Activated CD8-positive, alpha-beta memory T cell treated with anti-CD3 and anti-CD28 coated beads, Interleukin-2, amount 50 U/mL, for 24 hours (primary cell): ENCODE data around the gene RPTN.

Experiments used
- DNase-seq: peaks from one replicate; pipeline ENCODE4 v3.0.0-alpha.2; 2020; ENCODE audit errors: extremely low read depth

The RPTN gene

DNA sequence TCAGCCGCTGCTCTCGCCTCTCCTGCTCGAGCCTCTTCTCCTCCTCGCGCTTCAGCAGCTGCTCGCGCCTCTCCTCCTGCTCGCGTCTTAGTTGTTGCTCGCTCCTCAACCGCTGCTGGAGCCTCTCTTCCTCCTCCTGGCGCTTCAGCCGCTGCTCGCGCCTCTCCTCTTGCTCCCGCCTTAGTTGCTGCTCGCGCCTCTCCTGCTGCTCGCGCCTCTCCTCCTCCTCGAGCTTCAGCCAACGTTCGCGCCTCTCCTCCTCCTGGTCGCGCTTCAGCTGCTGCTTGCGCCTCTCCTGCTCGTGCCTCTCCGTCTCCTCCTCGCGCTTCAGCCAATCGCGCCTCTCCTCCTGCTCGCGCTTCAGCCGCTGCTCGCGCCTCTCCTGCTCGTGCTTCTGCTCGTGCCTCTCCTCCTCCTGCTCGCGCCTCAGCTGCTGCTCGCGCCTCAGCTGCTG is 47.5 kb downstream of the RPTN start:
- no peak for DNase-seq

DNA sequence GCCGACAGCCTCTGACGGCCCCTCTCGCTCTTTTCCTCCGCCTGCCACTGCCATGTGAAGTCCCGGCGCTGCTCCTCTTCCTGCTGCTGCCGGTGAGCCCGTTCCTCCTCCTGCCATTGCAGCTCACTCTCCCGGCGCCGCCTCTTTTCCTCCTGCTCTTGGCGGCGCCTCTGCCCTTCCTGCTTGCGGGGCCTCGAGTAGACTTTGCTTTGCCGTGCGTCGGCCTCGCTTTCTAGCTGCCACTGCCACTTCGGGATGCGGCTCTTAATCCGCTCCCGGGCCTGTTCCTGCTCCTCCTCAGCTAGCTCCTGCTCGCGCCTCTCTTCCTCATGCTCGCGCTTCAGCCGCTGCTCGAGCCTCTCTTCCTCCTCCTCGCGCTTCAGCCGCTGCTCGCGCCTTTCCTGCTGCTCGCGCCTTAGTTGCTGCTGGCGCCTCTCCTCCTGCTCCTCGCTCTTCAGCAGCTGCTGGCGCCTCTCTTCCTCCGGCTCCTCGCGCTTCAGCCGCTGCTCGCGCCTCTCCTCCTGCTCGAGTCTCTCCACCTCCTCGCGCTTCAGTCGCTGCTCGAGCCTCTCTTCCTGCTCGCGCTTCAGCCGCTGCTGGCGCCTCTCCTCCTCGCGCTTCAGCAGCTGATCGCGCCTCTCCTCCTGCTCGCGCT is 48.0 kb downstream of the RPTN start:
- DNase-seq, result no peak

DNA sequence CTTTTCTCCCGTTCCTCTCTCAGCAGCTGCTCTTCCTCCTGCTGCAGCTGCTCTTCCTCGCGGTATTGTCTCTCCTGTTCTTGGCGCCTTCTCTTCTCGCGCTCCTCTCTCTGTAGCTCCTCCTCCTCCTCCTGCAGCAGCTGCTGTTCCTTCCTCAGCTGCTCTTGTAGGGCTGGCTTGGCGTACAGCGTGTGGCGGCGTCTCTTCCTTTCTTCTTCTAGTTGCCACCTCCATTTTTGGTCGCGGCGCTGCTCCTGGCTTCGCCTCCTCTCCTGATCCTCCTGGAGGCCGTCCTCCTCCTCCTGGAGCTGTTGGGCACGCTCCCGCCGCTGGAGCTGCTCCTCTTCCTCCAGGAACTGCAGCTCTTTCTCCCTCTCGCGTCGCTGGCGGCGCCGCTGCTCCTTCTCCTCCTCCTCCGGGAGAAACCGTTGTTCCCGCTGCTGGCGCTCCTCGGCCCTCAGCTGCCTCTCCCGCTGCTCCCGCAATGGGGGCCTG is 48.6 kb downstream of the RPTN start:
- no peak for DNase-seq

DNA sequence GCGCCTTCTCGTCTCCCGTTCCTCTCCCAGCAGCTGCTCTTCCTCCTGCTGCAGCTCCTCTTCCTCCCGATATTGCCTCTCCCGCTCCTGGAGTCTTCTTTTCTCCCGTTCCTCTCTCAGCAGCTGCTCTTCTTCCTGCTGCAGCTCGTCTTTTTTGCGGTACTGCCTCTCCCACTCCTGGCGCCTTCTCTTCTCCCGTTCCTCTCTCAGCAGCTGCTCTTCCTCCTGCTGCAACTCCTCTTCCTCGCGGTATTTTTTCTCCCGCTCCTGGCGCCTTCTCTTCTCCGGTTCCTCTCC is 49.1 kb downstream of the RPTN start:
- no peak for DNase-seq

DNA sequence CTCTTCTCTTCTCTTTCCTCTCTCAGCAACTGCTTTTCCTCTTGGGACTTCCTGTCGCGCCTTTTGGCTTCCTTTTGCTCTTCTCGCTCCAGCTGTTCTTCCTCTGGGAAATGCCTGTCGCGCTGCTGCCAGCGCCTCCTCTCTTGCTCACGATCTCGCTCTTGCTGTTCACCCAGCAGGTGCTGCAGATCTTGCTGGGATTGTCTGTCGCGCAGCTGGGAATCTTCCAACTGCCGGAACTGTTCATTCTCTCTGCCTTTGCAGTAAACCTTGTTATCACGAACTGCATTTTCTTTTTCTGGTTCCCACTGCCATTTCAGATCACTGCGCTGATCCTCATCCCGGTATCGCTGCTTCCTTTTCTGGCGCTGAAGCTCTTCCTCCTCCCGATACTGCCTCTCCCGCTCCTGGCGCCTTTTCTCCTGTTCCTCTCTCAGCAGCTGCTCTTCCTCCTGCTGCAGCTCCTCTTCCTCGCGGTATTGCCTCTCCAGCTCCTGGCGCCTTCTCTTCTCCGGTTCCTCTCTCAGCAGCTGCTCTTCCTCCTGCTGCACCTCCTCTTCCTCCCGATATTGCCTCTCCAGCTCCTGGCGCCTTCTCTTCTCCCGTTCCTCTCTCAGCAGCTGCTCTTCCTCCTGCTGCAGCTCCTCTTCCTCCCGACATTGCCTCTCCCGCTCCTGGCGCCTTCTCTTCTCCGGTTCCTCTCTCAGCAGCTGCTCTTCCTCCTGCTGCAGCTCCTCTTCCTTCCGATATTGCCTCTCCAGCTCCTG is 49.6 kb downstream of the RPTN start:
- DNase-seq, result no peak

DNA sequence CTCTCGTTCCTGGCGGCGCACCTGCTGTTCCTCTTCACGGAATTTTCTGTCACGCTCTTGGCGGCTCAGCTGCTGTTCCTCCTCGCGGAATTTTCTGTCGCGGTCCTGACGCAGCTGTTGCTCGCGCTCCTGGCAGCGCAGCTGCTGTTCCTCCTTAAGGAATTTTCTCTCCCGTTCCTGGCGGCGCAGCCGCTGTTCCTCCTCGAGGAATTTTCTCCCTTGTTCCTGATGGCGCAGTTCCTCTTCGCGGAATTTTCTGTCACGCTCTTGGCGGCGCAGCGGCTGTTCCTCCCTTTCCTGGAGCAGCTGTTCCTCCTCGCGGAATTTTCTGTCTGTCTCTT is 50.2 kb downstream of the RPTN start:
- no peak for DNase-seq

DNA sequence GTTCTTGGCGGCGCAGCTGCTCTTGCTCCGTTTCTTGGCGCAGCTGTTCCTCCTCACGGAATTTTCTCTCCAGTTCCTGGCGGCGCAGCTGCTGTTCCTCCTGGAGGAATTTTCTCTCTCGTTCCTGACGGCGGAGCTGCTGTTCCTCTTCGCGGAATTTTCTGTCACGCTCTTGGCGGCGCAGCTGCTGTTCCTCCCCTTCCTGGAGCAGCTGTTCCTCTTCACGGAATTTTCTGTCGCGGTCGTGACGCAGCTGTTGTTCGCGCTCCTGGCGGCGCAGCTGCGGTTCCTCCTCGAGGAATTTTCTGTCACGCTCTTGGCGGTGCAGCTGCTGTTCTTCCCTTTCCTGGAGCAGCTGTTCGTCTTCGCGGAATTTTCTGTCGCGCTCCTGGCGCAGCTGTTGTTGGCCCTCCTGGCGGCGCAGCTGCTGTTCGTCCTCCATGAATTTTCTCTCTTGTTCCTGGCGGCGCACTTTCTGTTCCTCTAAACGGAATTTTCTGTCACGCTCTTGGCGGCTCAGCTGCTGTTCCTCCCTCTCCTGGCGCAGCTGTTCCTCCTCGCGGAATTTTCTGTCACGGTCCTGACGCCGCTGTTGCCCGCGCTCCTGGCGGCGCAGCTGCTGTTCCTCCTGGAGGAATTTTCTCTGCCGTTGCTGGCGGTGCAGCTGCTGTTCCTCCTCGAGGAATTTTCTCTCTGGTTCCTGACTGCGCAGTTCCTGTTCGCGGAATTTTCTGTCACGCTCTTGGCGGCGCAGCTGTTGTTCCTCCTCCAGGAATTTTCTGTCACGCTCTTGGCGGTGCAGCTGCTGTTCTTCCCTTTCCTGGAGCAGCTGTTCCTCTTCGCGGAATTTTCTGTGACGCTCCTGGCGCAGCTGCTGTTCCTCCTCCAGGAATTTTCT is 50.8 kb downstream of the RPTN start:
- no peak for DNase-seq

DNA sequence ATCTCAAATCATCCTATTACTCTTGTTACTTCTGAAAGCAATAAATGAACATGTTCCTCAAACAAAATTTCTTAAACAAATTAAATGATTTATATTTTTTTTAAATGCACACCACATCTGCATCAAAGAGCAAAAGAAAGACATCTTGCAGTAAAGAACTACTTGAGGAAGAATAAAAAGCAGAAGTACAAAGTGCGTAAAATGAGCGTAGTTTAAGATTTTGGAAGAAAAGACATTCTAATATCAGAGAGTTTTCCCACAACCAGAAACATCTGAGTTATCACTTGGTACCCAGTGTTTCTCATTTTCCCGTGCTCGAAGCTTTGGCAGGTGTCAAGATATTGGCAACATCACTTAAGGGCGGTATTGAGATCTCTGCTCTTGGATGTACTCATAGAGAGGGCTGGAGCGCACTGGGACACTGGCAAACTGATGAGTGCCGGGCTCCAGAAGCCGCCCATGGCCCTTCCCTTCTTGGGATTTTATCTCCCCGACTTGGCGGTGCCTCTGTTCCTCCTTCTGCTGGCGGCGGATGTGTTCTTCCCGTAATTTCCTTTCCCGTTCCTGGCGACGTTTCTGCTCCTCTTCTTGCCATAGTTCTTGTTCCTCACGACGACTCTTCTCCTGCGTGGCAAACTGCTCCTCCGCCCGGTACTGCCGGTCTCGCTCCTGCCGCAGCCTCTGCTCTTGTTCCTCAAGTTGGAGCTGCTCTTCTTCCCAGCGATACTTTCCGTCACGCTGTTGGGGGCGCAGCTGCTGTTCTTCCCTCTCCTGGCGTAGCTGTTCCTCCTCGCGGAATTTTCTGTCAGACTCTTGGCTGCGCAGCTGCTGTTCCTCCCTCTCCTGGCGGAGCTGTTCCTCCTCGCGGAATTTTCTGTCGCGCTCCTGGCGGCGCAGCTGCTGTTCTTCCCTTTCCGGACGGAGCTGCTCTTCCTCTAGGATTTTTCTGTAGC is 51.7 kb downstream of the RPTN start:
- no peak for DNase-seq

DNA sequence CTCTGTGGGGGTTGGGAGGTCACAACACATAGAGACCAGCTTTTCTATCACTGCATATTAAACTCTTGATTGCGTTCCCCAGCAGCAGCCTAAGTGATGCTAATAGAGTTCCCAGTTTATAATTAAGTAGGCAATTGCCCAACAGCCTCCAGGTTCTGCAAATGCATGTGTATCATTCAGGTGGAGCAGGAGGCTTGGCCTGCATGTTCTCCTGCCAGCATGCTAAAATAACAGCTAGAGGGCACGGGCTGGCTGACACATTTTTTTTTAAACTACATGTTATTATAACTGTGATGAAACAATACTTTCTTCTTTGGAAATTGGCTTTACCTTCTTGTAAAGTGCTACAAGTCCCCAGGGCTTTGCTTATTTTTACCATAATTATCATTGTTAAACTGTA is 54.2 kb downstream of the RPTN start:
- DNase-seq, result no peak
